HG03469 (cell line): ENCODE results near the gene ACSBG1.
"Not testable (repeated sequence)": the region's sequence is repeated elsewhere in the genome, so short reads cannot be mapped to it uniquely, and the experiment has no call there.

Source experiments
- ATAC-seq: cut with Tn5 transposase; IDR thresholded peaks from one replicate; pipeline ENCODE4 v1.9.1; 2021; ENCODE audit warnings: mild to moderate bottlenecking, moderate library complexity, moderate number of reproducible peaks; ENCODE audit not compliant: unreplicated experiment

ACSBG1 gene

DNA sequence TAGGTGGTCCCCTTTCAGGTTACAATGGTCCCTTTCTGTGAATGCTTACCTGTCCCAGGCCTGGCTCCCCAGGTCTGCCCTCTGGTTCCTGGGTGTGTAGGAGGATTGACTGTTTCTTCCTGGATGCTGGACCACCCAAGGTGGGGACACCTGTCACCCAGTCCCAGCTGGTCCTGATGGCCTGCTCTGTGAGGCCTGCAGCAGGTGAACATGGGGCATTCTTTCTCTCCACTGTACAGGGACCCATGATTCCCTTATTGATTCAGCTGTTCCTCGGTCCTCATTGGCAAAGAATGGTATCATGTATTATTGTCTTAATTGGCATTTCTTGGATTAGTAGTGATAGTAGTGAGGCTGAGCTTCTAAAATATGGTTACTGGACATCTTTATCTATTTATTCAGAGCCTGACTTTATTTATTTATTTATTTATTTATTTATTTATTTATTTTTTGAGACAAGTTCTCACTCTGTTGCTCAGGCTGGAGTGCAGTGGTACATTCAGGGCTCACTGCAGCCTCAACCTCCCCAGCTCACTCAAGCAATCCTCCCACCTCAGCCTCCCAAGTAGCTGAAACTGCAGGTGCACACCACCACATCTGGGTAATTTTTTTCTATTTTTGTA is 21.2 kb upstream of the ACSBG1 start:
- no peak for ATAC-seq

DNA sequence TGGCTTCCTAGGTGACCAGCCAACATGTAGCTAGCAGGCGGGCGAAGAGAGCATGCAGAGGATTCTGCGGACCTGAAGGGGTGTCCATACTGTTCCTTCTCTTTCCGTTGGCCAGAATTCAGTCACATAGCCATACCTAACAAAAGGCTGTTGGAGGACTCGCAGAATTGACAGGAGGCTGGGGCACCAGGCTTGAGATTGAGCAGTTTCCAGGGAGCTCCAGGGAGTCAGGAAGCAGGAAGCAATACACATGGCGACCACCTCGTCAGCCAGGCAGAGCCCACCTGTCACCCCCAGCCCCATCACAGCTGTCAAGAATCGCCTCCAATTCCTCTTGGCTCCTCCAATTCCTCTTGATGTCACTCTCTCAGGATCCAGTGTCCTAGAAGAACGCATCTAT is 16.8 kb upstream of the ACSBG1 start:
- ATAC-seq = no peak

- no peak for ATAC-seq
These were observed 14.8 kb upstream of the ACSBG1 start for GRCh38 chr15:78249131-78249530.

DNA sequence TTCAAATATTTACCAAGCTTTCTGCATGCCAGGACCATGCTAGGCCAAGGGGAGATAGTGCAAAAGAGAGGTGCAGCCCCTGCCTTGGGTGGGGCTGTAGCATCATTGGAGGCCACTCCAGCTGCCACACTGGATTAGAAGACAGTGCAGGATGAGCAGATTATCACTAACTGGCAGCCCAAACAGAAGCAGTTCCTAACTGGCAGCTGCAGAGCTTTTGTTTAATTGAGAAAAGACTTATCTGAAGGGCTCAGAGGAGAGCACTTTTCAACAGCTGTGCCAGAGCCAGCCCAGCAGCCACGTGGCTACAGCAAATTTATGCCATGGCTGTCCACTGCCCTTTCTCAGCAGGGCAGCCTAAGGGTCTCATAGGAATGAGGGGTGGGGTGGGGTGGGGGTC is 13.5 kb upstream of the ACSBG1 start:
- ATAC-seq = no peak

- not testable (repeated sequence) for ATAC-seq
These were observed 11.7 kb upstream of the ACSBG1 start for GRCh38 chr15:78245976-78246620.

DNA sequence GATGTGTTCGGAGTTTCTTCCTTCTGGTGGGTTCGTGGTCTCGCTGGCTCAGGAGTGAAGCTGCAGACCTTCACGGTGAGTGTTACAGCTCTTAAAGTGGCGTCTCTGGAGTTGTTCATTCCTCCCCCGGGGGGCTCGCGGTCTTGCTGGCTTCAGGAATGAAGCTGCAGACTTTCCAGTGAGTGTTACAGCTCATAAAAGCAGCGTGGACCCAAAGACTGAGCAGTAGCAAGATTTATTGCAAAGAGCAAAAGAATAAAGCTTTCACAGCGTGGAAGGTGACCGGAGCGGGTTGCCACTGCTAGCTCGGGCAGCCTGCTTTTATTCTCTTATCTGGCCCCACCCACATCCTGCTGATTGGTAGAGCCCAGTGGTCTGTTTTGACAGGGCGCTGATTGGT is 11.0 kb upstream of the ACSBG1 start:
- not testable (repeated sequence) for ATAC-seq

GRCh38 chr15:78244893-78245292 is 10.5 kb upstream of the ACSBG1 start:
- ATAC-seq = no peak

DNA sequence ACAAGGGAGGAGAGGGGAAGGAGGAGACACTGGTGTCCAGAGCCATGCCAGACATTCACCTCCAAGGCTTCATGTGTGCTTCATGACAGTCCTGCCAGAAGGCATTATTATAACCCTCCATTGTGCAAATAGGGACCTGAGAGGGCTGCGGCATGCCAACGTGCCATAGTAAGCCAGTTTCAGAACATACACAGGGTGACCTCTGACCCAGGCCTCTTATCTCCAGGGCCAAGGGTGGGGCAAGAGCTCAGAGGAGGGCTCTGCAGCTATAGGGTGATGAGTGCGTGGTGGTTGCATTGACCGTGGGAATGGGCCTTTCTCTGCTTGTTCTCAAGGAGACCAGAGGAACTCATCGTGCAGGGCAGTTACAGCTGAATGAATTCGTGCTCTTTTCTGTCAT is 9.7 kb upstream of the ACSBG1 start:
- ATAC-seq = no peak

DNA sequence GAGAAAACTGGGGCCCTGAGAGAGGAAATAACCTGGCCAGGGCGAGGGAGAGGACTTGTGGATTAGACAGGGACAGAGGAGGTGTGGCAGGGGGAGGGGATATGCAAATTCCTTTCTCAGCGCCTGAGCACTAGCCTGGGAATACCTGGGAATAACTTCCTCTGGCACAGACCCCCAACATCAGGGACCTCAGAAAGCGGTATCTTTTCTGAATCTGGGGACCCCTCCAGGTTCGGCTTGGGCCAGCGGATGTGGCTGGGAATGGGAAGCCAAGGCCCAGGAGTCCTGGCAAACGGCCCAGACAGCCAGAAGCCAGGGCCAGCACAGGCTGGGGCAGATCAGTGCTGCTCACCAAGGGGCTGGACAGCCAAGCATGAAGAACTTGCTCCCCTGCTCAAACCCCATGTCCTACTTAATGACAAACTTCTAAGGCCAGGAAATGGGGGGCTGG is 9.2 kb upstream of the ACSBG1 start:
- no peak for ATAC-seq

DNA sequence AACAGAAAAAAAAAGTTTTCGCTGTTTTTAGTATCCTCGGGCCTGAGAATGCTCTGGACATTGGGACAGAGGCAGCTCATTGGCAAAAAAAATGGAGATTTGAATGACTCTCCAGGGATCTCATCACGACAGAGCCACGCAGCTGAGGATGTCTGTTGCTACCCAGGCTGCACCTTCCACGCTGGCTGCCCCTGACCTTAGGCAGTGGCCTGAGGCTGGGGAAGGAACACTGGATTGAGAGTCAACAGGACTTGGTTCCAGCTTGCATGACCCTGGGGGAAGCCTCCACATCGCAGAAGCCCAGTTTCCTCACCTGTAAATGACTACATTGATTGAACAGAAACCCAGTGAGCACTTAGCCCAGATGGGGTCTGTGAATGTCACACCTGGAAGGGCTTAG is 8.7 kb upstream of the ACSBG1 start:
- no peak for ATAC-seq

DNA sequence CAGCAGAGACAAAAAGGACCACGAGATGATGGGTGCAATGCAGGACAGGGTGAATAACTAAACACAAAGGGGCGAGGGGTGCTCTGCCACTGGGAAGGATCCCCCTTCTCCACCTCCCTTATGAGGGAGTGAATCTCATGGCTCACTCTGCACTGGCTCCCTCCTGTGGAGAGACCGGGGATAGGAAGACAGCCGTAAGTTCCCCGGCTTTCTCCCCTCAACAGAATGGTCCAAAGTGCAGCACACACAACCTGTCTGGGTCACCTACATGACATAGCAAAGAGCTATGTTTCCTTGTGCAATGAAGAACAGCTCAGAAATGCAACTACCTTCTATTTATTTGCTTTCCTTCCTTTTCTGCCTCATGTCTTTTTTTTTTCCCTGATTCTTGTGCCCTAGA is 7.8 kb upstream of the ACSBG1 start:
- ATAC-seq = no peak

GRCh38 chr15:78241017-78241416 is 6.7 kb upstream of the ACSBG1 start:
- ATAC-seq = no peak

- no peak for ATAC-seq
These were observed 5.4 kb upstream of the ACSBG1 start for GRCh38 chr15:78239811-78240210.

GRCh38 chr15:78237146-78237545 is 2.8 kb upstream of the ACSBG1 start:
- ATAC-seq = no peak

- ATAC-seq = no peak
These were observed 2.1 kb upstream of the ACSBG1 start for GRCh38 chr15:78236491-78236890.

DNA sequence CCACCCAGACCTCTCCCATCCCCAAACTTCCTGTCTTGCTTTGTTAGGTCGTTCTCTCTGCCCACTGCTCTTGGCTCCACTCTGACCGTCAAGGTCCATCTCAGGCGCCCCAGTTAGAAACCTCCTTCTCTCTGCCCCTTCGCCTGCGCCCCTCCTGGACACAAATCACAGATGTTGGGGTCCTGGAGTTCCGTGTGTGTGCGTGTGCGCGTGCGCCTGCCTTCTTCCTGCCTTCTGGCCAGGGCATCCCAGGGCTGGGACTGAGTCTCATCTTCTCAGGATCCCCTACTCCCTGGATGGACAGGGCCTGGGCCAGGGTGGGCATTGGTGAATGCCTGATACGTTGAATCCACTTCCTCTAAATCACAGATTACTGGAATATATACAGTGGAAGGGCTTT is 869 bp downstream of the ACSBG1 start:
- ATAC-seq = no peak

GRCh38 chr15:78232951-78233350 is 1.4 kb downstream of the ACSBG1 start:
- ATAC-seq = no peak

DNA sequence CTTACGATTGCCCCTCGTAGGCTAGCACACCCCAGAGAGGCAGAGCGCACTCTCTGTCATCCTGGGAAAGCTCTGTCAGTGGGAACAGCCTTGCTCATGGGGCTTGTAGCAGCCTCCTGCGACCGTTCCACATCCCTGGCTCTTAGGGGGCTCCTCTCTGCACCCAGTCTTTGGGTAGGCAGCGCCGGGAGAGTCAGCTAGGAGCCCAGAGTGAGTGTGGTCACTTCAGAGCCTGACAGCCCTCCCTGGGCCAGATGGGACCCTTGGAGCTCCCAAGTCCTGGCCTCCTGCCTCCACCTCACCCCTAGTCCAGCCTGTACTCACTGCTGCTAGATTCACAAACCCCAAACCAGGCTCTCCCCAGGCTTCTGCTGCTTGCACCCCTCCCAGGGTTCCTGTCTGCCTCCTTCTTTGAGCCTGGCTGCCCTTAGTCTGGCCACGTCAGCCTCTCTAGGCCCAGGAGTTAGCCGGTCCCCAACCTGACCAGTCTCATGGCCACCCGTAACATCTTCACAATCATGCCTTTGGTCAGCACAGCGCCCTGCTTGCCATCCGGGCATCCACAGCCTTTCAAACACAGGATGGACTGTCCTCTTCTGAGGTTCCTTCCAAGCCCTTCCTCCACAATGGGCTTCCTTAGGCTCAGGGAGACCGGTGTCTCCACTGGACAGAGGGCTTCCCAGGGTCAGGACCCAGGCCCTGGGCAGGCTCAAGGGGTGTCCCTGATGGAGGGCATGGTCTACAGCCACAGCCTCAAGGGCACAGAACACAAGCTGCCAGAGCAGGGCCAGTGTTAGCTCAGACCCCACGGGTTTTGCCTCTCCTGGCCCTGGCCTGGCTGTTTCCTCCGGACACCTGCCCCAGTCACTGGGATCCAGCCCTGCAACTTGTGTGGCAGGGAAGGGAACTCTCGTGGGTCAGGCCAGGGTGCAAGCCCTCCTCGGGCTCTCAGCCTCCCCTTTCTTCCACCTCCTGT is 4.6 kb downstream of the ACSBG1 start:
- ATAC-seq = no peak

GRCh38 chr15:78228356-78228996 is 5.9 kb downstream of the ACSBG1 start:
- no peak for ATAC-seq

DNA sequence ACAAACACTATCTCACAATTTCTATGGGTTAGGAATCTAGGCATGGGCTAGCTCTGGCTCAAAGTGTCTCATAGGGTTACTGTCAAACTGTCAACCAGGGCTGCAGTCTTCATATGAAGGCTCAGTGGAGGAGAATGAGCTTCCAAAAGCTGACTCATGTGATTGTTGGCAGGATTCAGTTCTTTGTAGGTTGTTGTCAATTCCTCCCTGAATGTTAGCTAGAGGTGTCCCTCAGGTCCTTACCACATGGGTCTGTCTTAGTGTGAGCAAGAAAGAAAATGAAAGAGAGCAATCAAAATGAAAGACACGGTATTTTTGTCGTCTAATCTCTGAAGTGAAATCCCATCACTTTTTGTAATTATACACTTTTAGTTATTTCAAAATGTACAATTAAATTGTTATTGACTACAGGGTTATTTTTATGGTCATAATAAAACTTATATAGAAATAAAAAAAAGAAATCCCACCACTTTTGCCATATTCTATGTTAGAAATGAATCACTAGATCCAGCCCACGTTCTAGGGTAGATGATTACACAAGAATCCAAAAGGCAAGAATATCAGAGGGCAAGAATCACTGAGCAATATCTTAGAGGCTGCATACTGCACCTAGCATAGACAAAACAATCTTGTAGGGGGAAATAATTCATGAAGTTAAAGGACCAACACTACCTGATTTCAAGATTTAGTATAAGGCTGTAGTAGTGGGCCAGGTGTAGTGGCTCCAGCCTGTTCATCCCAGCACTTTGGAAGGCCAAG is 8.4 kb downstream of the ACSBG1 start:
- no peak for ATAC-seq
